Medulla oblongata (tissue), 1 donor: ENCODE results near the gene KLHL26.
"Not testable (repeated sequence)": the region's sequence is repeated elsewhere in the genome, so short reads cannot be mapped to it uniquely, and the experiment has no call there.

Experiments
- DNase-seq: peaks from one replicate; pipeline ENCODE4 v3.0.0-alpha.2; 2015; ENCODE audit errors: extremely low spot score

The KLHL26 gene

DNA sequence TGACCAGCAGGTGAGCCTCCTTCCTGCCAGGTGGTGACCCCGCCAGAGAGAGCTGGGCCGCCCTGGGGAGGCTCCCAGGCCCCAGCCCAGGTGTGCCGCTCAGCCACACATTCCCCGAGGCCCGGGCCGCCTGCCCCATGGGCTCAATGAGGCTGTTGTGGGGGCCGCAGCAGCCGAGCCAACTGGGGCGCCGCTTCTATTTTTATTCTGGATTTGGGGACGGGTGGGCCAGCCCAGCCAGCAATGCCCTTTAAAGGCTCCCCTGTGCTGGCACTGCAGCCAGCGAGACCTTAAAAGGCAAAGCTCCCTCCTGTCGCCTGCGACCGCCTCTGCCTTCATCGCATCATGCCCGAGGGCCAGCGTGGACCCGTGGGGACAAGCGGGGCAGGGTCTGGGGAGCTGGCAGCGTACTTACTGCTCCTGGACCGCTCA, 29.0 kb downstream of the KLHL26 start:
- DNase-seq = no peak

DNA sequence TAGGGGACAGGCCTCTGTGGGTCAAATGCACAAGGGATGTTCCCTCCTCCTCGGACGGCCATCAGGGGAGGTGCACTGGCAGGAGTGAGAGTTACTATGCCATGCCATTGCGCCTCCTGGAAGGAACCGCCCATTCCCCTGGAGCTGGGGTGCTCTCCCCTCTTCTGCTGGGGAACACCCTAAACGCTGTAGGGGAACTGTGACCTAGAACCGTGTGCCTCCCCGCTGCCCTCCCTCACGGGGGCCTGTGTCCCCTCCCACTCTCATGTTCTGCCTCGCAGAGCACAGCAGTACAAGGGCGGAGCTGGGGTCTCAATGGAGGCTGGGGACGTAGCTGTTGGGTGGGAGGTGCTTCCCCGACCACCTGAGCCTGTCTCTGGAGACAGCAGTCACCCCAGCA, 29.5 kb downstream of the KLHL26 start:
- no peak for DNase-seq

DNA sequence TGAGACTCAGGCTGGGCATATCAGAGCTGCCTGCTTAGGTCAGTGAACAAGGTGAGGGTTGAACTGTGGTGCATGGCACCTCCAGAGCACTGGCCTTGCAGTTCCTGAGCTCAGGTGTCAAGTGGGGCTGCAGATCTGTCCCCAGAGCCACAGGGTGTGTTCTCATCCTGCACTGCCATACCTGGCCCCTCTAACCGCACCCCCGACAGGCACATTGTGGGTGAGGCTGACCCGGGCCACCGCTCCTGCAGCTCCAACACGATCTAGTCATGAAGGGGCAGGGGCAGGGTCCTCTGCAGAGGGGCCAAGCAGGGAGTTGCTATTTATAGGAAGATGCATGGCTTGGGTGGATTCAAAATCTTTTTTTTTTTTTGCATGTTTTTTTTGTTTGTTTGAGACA, 30.0 kb downstream of the KLHL26 start:
- DNase-seq = no peak

DNA sequence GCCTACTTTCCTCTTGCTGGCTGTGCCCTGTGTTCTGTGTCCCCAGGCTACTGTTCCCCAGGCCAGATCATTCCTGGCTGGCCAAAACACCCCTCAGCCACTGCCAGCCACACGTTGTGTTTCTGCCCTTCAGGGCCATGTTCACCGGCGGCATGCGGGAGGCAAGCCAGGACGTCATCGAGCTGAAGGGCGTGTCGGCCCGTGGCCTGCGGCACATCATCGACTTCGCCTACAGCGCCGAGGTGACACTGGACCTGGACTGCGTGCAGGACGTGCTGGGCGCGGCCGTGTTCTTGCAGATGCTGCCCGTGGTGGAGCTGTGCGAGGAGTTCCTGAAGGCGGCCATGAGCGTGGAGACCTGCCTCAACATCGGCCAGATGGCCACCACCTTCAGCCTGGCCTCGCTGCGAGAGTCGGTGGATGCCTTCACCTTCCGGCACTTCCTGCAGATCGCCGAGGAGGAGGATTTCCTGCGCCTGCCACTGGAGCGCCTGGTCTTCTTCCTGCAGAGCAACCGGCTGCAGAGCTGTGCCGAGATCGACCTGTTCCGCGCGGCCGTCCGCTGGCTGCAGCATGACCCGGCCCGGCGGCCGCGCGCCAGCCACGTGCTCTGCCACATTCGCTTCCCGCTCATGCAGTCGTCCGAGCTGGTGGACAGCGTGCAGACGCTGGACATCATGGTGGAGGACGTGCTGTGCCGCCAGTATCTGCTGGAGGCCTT, 30.9 kb downstream of the KLHL26 start:
- no peak for DNase-seq

DNA sequence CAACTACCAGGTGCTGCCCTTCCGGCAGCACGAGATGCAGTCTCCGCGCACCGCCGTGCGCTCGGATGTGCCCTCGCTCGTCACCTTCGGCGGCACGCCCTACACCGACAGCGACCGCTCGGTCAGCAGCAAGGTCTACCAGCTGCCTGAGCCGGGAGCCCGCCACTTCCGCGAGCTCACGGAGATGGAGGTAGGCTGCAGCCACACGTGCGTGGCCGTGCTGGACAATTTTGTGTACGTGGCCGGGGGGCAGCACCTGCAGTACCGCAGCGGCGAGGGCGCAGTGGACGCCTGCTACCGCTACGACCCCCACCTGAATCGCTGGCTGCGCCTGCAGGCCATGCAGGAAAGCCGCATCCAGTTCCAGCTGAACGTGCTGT, 31.4 kb downstream of the KLHL26 start:
- no peak for DNase-seq

DNA sequence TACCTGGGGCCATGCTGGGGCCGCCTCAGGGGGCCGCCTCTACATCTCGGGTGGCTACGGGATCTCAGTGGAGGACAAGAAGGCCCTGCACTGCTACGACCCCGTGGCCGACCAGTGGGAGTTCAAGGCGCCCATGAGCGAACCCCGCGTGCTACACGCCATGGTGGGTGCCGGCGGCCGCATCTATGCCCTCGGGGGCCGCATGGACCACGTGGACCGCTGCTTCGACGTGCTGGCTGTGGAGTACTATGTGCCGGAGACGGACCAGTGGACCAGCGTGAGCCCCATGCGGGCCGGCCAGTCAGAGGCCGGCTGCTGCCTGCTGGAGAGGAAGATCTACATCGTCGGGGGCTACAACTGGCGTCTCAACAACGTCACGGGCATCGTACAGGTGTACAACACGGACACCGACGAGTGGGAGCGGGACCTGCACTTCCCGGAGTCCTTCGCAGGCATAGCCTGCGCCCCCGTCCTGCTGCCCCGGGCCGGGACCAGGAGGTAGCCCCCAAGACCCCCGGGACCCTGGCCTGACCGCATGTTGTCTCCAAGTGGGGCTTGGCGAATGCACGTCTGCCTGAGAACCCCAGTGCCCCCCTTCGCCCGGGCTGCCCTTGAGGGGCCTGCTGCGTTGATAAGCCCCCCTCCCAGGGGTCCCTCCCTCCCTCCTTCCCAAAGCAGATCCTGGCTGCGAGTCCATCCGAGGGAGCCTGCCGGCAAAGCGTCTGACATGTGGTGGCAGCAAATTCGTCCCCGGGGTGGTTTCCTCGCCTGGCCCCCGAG, 32.1 kb downstream of the KLHL26 start:
- no peak for DNase-seq

DNA sequence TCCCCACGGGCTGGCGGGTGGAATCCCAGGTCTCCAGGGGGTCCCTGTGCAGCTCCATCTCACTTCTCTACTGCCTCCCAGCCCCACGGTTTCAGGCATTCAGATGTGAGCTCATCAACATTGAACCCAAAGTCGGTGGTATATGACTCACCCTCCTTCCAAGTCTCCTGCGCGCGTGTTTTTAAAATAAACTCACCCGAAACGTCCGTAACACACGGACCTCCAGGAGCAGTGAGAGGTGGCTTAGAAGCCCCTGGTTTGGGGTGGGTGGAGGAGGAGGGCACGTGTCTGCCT, 32.6 kb downstream of the KLHL26 start:
- no peak for DNase-seq

DNA sequence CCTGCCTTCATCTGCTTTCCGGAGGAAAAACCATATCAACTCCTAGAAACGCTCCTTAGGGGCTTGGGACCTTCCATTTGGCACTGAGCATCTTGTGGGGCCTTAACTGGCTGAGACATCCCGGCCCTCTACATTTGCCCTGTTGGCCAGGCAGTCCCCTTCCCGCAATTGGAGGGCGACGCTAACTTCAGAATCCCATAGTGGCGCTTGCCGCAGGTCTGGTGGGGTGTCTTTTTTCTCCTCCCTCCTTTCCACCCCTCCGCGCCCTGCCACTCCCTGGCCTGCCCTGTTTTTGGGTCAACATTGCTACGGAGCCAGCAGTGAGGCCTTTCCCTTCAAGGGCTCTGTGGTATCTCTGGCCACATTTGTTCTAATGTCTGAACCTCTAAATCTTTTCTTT, 33.1 kb downstream of the KLHL26 start:
- no peak for DNase-seq

DNA sequence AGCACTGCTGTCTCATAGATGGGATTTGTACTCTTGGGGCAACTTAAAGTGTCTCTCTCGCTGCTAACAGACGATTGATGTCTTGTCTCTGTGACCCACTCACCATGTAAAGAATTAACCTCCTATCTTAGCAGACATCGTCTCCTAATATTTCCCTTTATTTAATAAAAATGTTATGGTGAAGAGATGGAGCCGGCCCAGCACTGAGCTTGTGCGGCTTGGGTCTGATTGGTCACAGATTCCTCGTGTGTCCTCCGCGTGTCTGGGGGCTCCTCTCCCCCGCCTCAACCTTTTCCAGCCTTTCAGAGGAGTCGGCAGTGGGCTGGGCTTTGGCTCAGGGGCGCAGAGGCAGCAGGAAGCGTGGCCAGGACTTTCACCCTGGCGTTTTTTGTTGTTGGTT, 33.5 kb downstream of the KLHL26 start:
- DNase-seq = no peak

DNA sequence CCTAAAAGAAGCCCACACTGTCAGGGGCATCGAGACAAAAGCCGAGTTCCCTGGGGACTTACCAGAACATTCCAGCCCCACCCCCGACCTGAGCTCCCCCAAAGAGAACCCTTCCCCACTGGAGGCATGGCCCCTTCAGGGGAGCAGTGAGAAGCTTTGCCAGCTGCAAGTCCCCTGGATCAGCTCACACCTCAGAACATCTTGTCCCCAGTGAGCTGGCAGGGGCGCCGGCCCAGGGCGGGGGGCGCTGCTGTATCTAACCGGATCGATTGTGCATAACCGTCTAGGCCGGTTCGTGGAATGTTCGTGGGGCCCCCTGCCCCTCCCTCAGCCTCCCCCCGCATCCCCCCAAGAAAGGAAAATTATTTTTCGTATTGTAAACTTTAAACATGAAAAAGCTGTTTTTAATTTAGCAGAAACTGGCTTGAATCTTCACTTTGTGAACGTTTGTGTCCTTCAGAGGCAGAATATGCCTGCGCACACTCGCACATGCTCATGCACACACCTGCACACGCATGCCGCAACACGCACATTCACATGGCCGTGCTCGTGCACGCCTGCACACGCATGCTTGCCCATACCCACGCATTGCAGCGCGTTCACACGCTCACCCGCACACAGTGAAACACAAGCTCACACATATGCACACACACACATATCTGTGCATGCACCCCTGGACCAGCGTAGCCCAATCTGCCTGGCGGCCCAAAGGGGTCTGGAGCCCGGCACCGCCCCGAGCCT, 34.6 kb downstream of the KLHL26 start:
- DNase-seq = no peak

DNA sequence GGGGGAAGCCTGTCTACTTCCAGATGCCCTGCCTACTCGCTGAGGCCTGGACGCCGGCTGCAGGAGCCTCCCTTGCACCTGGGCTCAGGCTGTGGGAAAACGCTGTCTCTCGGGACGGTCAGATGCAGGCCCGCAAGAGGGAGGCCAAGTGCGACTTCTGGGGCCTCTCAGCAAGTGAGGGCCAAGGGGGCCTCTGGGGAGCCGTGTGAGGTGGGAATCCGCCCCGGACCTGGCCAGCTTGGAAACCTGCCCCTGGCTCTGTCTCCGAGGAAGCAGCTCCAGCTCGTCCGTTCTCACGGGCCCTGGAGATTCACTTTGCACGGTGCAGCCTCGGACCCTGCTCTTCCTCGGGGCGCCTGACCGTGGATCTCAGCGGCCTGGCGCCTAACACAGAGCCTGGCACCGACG, 35.2 kb downstream of the KLHL26 start:
- DNase-seq = no peak

DNA sequence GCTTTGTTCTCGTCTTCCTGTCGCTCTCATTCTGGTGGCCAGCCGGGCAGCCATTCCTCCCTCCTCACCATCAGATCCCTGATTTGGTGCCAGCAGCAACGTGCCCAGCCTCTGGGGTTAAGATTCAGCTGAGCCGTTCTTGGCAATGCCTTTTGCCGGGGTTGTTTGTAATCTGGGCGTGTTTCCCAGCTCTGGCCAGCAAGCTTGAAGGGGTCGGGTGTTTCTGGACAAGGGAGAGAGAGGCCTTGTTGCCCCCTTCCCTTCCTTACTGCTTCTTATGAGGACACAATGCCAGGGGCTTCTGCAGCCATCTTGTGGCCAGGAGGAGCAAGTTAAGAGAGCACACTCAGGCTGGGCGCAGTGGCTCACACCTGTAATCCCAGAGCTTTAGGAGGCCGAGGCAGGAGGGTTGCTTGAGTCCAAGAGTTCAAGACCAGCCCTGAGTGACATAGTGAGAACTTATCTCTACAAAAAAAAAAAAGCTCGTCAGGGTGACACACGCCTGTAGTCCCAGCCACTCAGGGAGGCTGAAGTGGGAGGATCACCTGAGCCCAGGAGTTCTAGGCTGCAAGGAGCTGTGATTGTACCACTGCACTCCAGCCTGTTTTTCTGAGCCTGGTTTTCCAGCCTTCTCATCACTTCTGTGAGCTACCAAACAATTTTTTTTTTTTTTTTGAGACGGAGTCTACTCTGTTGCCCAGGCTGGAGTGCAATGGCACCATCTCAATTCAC, 35.9 kb downstream of the KLHL26 start:
- peak; percentile 59 for DNase-seq

DNA sequence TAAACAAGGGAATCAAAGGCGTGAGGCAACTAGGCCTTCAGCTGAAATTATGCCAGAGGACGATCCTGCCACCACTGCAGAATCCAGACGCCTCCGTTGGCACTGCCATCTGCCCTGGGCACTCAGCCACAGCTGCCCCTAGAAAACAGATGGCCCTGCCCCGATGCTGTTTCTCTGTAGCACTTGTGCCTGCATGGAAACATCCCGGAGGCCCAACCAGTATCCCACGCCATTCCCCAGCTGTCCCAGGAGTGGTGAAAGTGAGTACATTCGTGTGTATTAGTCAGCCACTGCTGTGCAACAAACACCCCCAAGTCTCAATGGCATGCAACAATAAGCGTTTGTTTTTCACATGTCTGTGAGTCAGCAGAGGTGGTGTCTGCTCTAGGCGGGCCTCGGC, 37.8 kb downstream of the KLHL26 start:
- peak; percentile 53 for DNase-seq

DNA sequence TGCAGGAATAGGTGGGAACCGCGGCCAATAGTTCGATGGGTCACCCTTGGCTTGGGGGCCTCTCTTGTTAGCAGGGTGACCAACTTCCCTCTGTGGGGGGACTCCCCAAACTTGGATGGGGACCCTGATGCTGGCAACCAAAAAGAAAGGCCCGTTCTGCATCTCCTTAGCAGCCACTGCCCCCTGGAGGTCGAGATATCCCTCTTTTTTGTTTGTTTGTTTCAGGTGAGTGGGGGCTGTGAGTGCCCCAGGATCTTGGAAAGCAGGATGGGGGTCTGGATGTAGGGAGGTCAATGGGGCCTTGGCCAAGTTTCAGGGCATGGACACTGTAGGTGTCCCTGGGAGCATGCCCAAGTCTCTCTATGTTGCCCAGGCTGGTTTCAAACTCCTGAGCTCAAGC, 39.0 kb downstream of the KLHL26 start:
- no peak for DNase-seq

DNA sequence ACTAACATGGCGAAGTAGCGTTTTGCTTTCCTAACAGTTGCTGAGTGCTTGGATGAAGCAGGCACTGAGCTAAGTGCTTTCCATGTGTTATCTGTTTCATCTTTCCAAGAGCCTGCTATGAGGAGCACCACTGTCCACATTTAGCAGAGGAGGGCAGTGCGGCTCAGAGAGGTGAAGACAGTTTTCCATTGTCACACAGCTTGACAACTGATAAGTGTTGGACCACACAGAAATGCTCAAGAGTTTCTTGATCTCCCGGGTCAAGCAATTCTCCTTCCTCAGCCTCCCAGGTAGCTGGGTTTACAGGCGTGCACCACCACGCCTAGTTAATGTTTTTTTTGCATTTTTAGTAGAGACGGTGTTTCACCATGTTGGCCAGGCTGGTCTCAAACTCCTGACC, 39.9 kb downstream of the KLHL26 start:
- no peak for DNase-seq

DNA sequence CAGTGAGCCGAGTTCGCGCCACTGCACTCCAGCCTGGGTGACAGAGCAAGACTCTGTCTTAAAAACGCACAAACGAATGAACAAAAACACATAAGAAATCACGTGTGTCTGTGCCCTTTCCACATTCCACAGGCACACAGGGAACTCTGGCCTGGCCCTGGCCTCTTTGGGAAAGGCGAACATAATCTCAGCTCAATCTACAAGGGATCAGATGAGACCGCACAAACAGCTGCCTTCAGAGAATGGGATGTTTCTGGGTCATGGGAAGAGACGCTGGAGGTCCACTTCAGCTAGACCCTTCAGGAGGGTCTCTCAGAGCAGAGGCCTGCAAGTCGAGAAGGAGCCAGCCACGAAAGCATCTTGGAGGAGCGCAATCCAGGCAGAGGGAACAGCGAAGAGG, 40.3 kb downstream of the KLHL26 start:
- no peak for DNase-seq

DNA sequence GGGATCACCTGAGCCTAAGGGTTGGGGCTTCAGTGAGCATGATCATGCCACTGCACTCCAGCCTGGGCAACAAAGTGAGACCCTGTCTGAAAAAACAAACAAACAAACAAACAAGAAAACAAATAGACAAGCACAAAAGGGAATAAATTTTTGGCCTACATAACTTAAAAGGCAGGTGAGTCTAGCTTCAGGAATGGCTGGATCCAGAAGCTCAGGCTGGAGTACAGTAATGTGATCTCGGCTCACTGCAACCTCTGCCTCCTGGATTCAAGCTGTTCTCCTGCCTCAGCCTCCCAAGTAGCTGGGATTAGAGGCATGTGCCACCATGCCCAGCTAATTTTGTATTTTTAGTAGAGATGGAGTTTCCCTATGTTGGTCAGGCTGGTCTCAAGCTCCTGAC, 43.3 kb downstream of the KLHL26 start:
- not testable (repeated sequence) for DNase-seq

DNA sequence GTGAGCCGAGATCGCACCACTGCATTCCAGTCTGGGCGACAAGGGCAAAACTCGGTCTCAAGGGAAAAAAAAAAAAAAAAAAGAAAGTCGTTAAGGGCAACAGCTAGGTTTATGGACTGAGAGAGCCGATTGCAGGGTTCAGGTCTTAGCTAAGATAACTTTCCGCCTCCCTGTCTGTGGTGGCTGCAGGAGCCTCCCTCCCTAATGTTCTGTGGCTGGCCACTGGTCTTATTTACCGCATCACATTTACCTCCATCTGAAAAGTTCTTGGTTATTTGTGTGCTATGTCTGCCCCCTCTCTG, 45.9 kb downstream of the KLHL26 start:
- no peak for DNase-seq

DNA sequence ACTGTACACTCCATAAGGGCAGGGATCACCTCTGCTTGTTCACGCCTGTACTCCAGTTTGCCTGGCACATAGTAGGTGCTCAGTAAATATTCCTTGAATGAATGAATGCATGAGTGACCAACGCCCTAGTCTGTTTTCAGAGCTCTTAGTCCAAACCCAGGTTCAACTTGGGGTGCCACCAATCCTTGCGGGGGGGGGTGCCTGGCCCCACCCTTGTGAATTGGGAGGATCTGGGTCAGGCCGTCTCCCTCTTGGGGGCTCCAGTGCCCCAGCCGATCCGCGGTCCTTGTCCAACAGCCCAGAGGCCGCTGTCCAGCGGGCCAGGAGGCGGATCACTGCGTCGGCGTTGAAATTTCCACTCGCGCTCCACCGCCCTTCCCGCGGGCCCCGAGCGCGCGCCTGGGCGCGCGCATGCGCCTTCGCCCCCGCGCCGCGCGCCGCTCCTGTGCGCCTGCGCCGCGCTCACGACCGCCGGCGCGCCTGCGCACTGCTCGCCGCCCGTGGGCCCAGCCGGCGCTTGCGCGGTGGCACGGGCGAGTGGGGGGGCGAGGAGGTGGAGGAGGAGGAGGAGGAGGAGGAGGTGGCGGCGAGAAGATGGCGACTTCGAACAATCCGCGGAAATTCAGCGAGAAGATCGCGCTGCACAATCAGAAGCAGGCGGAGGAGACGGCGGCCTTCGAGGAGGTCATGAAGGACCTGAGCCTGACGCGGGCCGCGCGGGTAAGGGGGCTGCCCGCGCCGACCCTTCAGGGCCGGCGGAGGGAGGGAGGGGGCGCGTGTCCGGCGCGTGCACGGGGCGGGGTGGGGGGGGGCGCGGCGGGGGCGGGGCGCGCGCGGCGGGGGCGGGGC, 46.5 kb downstream of the KLHL26 start, which contains the start of gene CRTC1:
Gene CRTC1 (plus strand): TSS at position 572 of the 849 bp plus-strand sequence. CDS start 23 bp downstream, at position 595.
- DNase-seq = peak; percentile 85

DNA sequence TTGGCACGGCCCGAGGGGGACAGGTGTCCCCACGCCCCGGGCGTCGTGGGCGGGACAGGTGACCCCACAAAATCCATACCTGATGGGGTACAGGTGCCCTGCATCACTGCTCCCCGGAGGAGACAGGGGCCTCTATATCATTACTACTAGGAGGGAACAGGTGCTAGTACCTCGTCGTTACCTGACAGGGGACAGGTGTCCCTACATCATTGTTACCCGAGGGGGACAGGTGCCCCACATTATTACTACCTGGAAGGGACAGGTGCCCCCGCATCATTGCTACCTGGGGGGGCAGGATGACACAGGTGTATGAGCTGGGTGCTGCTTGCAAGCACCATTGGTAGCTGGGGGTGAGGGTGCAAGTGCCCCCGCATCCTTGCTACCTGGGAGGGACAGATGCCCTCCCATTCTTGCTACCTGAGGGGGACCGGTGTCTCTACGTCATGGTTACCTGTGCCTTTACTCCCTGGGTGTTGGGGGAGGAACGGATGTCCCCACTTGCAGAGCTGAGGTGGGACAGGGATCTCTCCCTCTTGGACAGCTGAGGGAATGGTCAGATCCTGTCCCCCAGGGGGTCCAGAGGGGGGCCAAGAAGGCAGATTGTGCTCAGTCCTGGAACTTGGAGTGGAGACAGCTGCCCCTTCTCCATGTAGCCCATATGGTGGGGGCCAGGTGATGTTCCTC, 47.3 kb downstream of the KLHL26 start:
- no peak for DNase-seq

DNA sequence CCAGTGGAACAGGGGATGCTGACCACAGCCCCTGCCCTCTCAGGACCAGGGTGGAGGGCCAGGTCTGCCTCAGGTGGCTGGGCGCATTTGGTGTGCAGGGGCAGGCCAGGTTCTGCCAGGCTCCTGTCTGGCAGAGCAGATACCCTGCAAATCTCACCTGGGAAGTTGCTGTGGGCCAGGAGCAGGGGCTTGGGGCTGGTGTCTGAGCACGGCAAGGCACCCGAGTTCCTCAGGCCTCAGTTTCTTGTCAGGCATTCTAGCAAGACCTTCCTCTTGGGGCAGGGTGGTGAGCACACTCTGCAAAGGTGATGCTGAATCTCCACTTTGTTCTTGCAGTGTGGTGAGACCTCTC, 47.8 kb downstream of the KLHL26 start:
- DNase-seq = no peak
